Colonic mucosa (tissue), 4 donors: Measurements from ENCODE around the gene TMEM132C. TPM values are rescaled to one million over a fixed set of nuclear protein-coding genes. Genes with fewer than 3 reads are reported as not detected.

Source experiments
- DNase-seq: peaks from one replicate; pipeline ENCODE4 v3.0.0-alpha.2; 2020
- H3K27ac ChIP-seq: fragments of 200-600 bp; one replicate; pipeline ENCODE4 v1.8.0; 2021
- H3K27me3 ChIP-seq: fragments of 200-600 bp; one replicate; pipeline ENCODE4 v1.8.0; 2021
- H3K36me3 ChIP-seq: fragments of 200-600 bp; one replicate; pipeline ENCODE4 v1.8.0; 2021
- H3K4me1 ChIP-seq: fragments of 200-600 bp; one replicate; pipeline ENCODE4 v1.8.0; 2021; ENCODE audit warnings: mild to moderate bottlenecking
- H3K4me3 ChIP-seq: fragments of 200-600 bp; one replicate; pipeline ENCODE4 v1.8.0; 2021
- H3K9ac ChIP-seq, 2 donors: one replicate each; pipeline ENCODE4 v1.7.0; 2013; ENCODE audit warnings: control low read depth in 2 of 2, low read depth in 2 of 2, low read length in 2 of 2
- H3K9me3 ChIP-seq: fragments of 200-600 bp; one replicate; pipeline ENCODE4 v1.8.0; 2021
- intact Hi-C: fragments of 100-400 bp; cut with DNase I; formaldehyde crosslinking; loops from one replicate; pipeline ENCODE4 v1.14.1; 2022
- total RNA-seq, 2 donors: library from RNA; stranded (reverse); fragmentation: NEBNext Ultra II Directional in 1 of 2; extraction: Animal tissue kit (Norgen Biotek cat#: 25700) in 1 of 2; gene quantifications; one replicate each; pipeline ENCODE4 v1.2.1, GENCODE V29; 2021
- TF ChIP-seq, protein P1 (sequence below): fragments of 200-600 bp; IDR thresholded peaks from one replicate; pipeline ENCODE4 v1.8.0; 2022; ENCODE audit warnings: antibody characterized with exemption, mild to moderate bottlenecking
- donor health status: healthy.
- donor health status: DM: no; HTN: no; CAD: no.
- donor health status: DM: no; HTN: no; CAD: no.

Gene TMEM132C
- total RNA-seq, 2 donors from 2014 or later: 0.25 to 0.42 TPM

DNA sequence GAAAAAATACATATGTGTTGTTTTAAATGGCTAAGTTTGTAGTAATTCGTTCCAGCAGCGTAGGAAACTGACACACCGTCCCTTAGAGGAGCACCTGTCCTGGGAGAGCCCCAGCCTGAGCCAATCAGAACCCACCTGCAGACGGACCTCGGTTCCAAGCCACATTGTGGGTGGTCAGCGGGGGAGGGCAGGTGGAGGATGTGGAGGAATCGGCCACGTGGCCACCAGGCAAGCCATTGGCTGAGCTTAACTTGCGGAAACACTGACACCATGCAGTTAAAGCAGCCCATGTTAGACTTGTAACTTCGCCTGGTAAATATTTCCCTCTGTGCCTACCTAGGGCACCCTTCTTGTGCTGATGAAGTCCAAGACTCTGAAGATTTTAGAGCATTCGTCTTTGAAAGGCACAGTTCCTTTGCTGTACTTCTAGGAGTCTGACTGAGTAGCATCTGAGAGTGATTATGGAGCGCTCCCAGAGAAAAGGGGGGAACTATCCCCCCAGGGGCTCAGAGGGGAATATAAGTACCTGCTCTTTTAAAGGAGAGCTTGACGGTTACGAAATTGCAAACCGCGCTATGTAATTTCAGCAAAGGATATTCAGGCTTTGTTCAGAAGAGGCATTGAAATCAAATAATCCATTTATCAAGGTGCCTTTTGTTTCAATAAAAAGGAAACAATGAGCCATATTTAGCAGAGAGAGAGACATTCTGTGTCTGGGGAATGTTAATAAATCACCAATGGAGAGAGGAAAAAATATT, 135.7 kb downstream of the TMEM132C start:
- Histone ChIP-seq H3K36me3 (no peaks in the 10 kb centered on the region), H3K9me3 (no peaks in the 10 kb centered on the region), H3K9ac (no peak overlapping the region), H3K27ac (no peak overlapping the region), H3K4me3 (no peak overlapping the region), H3K27me3 (no peaks in the 10 kb centered on the region), H3K4me1 (no peaks in the 10 kb centered on the region)
- intact Hi-C loops: no loop called here
- no peak for DNase-seq
- TF ChIP-seq, protein P1, sequence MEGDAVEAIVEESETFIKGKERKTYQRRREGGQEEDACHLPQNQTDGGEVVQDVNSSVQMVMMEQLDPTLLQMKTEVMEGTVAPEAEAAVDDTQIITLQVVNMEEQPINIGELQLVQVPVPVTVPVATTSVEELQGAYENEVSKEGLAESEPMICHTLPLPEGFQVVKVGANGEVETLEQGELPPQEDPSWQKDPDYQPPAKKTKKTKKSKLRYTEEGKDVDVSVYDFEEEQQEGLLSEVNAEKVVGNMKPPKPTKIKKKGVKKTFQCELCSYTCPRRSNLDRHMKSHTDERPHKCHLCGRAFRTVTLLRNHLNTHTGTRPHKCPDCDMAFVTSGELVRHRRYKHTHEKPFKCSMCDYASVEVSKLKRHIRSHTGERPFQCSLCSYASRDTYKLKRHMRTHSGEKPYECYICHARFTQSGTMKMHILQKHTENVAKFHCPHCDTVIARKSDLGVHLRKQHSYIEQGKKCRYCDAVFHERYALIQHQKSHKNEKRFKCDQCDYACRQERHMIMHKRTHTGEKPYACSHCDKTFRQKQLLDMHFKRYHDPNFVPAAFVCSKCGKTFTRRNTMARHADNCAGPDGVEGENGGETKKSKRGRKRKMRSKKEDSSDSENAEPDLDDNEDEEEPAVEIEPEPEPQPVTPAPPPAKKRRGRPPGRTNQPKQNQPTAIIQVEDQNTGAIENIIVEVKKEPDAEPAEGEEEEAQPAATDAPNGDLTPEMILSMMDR: no peak

DNA sequence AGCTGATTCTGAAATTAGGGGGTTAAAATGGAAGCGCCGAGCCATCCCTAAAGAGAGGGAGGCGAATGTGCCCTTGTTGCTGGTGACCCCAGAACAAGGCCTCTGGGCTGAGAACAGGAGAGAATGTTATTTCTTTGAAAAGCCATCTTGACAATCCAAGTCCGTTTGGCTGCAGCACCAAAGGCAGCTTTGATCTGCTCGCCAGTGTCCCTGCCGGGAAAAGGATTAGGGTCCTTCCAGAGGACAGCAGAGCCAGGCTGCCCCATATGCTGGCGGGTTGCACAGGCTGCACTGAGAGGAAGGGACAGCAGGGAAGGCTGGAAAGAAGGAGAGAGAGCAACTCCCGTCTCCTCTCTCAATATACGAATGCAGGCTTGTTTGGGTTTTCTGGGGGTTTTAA, 141.7 kb downstream of the TMEM132C start:
- H3K27me3 ChIP-seq: no peaks in the 10 kb centered on the region
- H3K36me3 ChIP-seq: no peaks in the 10 kb centered on the region
- H3K4me3 ChIP-seq: no peak overlapping the region
- DNase-seq: no peak
- no peaks in the 10 kb centered on the region for H3K9me3 ChIP-seq
- H3K27ac ChIP-seq: no peak overlapping the region
- no peak overlapping the region for H3K9ac ChIP-seq
- intact Hi-C loops: no loop called here
- H3K4me1 ChIP-seq: no peaks in the 10 kb centered on the region
- TF ChIP-seq, protein P1: no peak

DNA sequence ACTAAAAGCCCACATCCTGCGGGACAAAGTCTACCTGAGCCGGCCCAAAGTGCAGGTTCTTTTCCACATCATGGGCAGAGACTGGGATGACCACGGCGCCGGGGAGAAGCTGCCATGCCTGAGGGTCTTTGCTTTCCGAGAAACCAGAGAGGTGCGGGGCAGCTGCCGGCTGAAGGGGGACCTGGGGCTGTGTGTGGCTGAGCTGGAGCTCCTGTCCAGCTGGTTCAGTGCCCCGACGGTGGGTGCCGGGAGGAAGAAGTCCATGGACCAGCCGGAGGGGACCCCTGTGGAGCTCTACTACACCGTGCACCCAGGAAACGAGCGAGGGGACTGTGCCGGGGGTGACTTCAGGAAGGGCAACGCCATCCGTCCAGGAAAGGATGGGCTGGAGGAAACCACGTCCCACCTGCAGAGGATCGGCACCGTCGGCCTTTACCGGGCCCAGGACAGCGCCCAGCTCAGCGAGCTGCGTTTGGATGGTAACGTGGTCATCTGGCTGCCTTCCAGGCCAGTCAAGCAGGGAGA, 148.1 kb downstream of the TMEM132C start:
- intact Hi-C loops: no loop called here
- H3K9ac ChIP-seq: no peak overlapping the region
- no peaks in the 10 kb centered on the region for H3K36me3 ChIP-seq
- H3K27ac ChIP-seq: no peak overlapping the region
- TF ChIP-seq, protein P1: no peak
- DNase-seq: no peak
- H3K4me3 ChIP-seq: no peak overlapping the region
- H3K4me1 ChIP-seq: no peaks in the 10 kb centered on the region
- H3K9me3 ChIP-seq: no peaks in the 10 kb centered on the region
- H3K27me3 ChIP-seq: no peaks in the 10 kb centered on the region

DNA sequence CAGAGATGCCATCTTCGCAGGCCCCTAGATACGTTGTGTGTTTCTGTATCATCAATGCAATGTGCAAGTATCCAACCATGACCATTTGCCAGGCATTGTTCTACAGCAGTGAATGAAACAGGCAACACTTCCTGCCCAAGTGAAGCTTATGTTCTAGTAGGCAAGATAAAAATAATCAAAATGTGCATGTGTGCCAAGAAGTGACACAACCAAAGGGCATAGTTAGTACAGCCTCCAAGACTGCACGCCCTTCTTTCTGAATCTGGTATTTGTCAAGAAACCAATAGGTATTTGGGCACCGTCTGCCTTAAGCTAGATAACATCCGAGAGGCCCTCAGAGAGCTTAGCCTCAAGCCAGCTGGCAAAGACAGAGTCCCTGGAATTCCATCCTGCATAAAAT, 152.0 kb downstream of the TMEM132C start:
- Histone ChIP-seq H3K4me1 (no peaks in the 10 kb centered on the region), H3K27ac (no peak overlapping the region), H3K27me3 (no peaks in the 10 kb centered on the region), H3K4me3 (no peak overlapping the region), H3K36me3 (no peaks in the 10 kb centered on the region), H3K9me3 (no peaks in the 10 kb centered on the region), H3K9ac (no peak overlapping the region)
- no peak for DNase-seq
- intact Hi-C loops: no loop called here
- TF ChIP-seq, protein P1: no peak

DNA sequence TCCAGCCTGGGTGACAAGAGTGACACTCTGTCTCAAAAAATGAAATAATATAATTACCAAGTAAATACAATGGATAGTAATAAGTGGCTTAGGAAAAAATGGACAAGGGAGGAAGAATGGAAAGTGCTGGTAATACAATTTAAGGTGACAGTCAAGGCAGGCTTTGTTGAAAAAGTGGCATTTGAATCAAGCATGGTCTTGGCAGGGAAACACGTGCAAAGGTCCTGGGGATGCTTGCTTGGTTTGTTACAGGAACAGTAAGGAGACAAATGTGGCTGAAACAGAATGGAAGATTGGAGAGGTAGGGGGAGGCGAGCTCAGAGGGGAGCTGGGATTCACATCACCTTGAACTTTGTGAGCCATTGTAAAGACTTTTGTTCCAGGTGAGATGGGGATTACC, 153.2 kb downstream of the TMEM132C start:
- intact Hi-C loops: no loop called here
- DNase-seq: no peak

More for the DNA sequence above, 153.2 kb downstream of the TMEM132C start:
- Histone ChIP-seq H3K4me1 (no peaks in the 10 kb centered on the region), H3K9me3 (no peaks in the 10 kb centered on the region), H3K9ac (no peak overlapping the region), H3K36me3 (no peaks in the 10 kb centered on the region), H3K4me3 (no peak overlapping the region), H3K27ac (no peak overlapping the region), H3K27me3 (no peaks in the 10 kb centered on the region)
- TF ChIP-seq, protein P1: no peak
